A549 (cell line): Measurements from ENCODE around the gene CD79A. TPM values are rescaled to one million over a fixed set of nuclear protein-coding genes. Genes with fewer than 3 reads are reported as not detected.

Source experiments
- ATAC-seq, 2 experiments: fragments of 200-7000 bp in 1 of 2; fragments of >200 bp in 1 of 2; cut with Nextera tagmentation in 1 of 2; cut with Tn5 transposase in 1 of 2; 3 replicates each; pipeline versions ENCODE4 v1.8.0 to v1.9.1; 2018 to 2020; ENCODE audit warnings: mild to moderate bottlenecking in 1 of 2, moderate library complexity in 1 of 2
- CTCF ChIA-PET: fragments of 300-600 bp; sonication (Branson Sonifier 250); formaldehyde crosslinking; extraction: SDS; loops from one replicate; lab custom pipeline; 2021; ENCODE audit warnings: antibody characterized with exemption, inconsistent platforms; lab: Yijun Ruan, JAX
- POLR2A ChIA-PET: fragments of 350-600 bp; formaldehyde crosslinking; extraction: SDS; loops from one replicate; lab custom pipeline; 2021; ENCODE audit warnings: antibody characterized with exemption, inconsistent platforms; lab: Yijun Ruan, JAX
- DNase-seq, 2 experiments: peaks; one replicate each; pipeline versions ENCODE4 v3.0.0 to v3.0.0-alpha.2; 2011 to 2016; ENCODE audit warnings: low read depth in 1 of 2, low spot score in 1 of 2
- FAIRE-seq: peaks from 2 replicates; lab custom pipeline; 2011; peaks lifted over from hg19 to GRCh38; lab: Jason Lieb, UNC
- H3K27ac ChIP-seq, 2 experiments: fragments of >200 bp; sonication (Bioruptor Twin); formaldehyde crosslinking; 3 replicates each; pipeline ENCODE4 v1.5.1; 2016 to 2017
- H3K4me1 ChIP-seq: fragments of >200 bp; sonication (Bioruptor Twin); formaldehyde crosslinking; 3 replicates; pipeline ENCODE4 v1.6.1; 2016
- H3K4me2 ChIP-seq: fragments of >200 bp; sonication (Bioruptor Twin); formaldehyde crosslinking; 3 replicates; pipeline ENCODE4 v1.6.1; 2016
- H3K4me3 ChIP-seq: fragments of >200 bp; sonication (Bioruptor Twin); formaldehyde crosslinking; 3 replicates; pipeline ENCODE4 v1.5.1; 2016
- H3K9me3 ChIP-seq: fragments of >200 bp; sonication (Bioruptor Twin); formaldehyde crosslinking; 3 replicates; pipeline ENCODE4 v1.6.1; 2016
- BCL3 ChIP-seq: fragments of >200 bp; sonication (Bioruptor Twin); formaldehyde crosslinking; IDR thresholded peaks from 3 replicates; pipeline ENCODE4 v1.6.1; 2016
- CEBPB ChIP-seq, 2 experiments: fragments of >200 bp in 1 of 2; sonication (Bioruptor Twin) in 1 of 2; formaldehyde crosslinking in 1 of 2; IDR thresholded peaks; 2 replicates each; pipeline ENCODE4 v1.6.1; 2012 to 2016
- CHD2 ChIP-seq: fragments of 150-350 bp; IDR thresholded peaks from 2 replicates; pipeline ENCODE4 v1.6.1; 2014; ENCODE audit warnings: low read length; ENCODE audit not compliant: partially characterized antibody
- CHD4 ChIP-seq: fragments of 200-600 bp; sonication (generic); IDR thresholded peaks from 2 replicates; pipeline ENCODE4 v1.6.1; 2016; ENCODE audit warnings: antibody characterized with exemption, mild to moderate bottlenecking, borderline replicate concordance
- EHMT2 ChIP-seq: fragments of 200-600 bp; sonication (generic); IDR thresholded peaks from 2 replicates; pipeline ENCODE4 v1.6.1; 2016; ENCODE audit warnings: antibody characterized with exemption, low read depth, mild to moderate bottlenecking, moderate library complexity
- FOSB ChIP-seq: fragments of 250-450 bp; sonication (Bioruptor Pico); IDR thresholded peaks from 2 replicates; pipeline ENCODE4 v1.5.0; 2020; ENCODE audit warnings: mild to moderate bottlenecking, moderate library complexity
- GATA3 ChIP-seq: IDR thresholded peaks from 2 replicates; pipeline ENCODE4 v1.6.1; 2012; ENCODE audit warnings: borderline replicate concordance
- HMGXB4 ChIP-seq: fragments of 250-450 bp; sonication (Bioruptor Pico); IDR thresholded peaks from 2 replicates; pipeline ENCODE4 v1.5.0; 2021; ENCODE audit warnings: mild to moderate bottlenecking, moderate library complexity, borderline replicate concordance
- HOXB5 ChIP-seq: fragments of 250-450 bp; sonication (Bioruptor Pico); IDR thresholded peaks from 2 replicates; pipeline ENCODE4 v1.5.0; 2020; ENCODE audit warnings: mild to moderate bottlenecking, moderate library complexity
- JUNB ChIP-seq: fragments of >200 bp; sonication (Bioruptor Twin); formaldehyde crosslinking; IDR thresholded peaks from 2 replicates; pipeline ENCODE4 v1.6.1; 2016
- KDM1A ChIP-seq: fragments of 200-600 bp; sonication (generic); IDR thresholded peaks from 2 replicates; pipeline ENCODE4 v1.6.1; 2016; ENCODE audit warnings: low read depth, mild to moderate bottlenecking
- MAX ChIP-seq: IDR thresholded peaks from 2 replicates; pipeline ENCODE4 v1.6.1; 2012
- NFE2L2 ChIP-seq: fragments of 150-350 bp; conservative IDR thresholded peaks from 2 replicates; pipeline ENCODE4 v1.6.1; 2014; ENCODE audit warnings: low read length
- POLR2A ChIP-seq: IDR thresholded peaks from 2 replicates; pipeline ENCODE4 v1.6.1; 2012; ENCODE audit warnings: mild to moderate bottlenecking, low read length
- RCOR1 ChIP-seq: fragments of 150-350 bp; IDR thresholded peaks from 2 replicates; pipeline ENCODE4 v1.6.1; 2014; ENCODE audit warnings: antibody characterized with exemption, low read length, low read depth
- RNF2 ChIP-seq: fragments of 200-600 bp; sonication (generic); IDR thresholded peaks from 2 replicates; pipeline ENCODE4 v1.6.1; 2016; ENCODE audit warnings: low read depth, mild to moderate bottlenecking, antibody characterized with exemption, moderate library complexity, borderline replicate concordance
- SMC3 ChIP-seq: fragments of >200 bp; sonication (Bioruptor Twin); formaldehyde crosslinking; IDR thresholded peaks from 3 replicates; pipeline ENCODE4 v1.6.1; 2018; ENCODE audit warnings: inconsistent platforms
- SREBF2 ChIP-seq: fragments of 450-650 bp; IDR thresholded peaks from 2 replicates; pipeline ENCODE4 v1.6.1; 2014; ENCODE audit warnings: mild to moderate bottlenecking, moderate library complexity
- TFCP2L1 ChIP-seq: fragments of 250-450 bp; sonication (Bioruptor Pico); IDR thresholded peaks from 2 replicates; pipeline ENCODE4 v1.5.0; 2021; ENCODE audit warnings: mild to moderate bottlenecking
- TP53 ChIP-seq: fragments of 250-450 bp; sonication (Bioruptor Pico); IDR thresholded peaks from 2 replicates; pipeline ENCODE4 v1.5.0; 2021; ENCODE audit warnings: mild to moderate bottlenecking, moderate library complexity
- USF2 ChIP-seq: fragments of 450-650 bp; IDR thresholded peaks from 2 replicates; pipeline ENCODE4 v1.6.1; 2014; ENCODE audit warnings: antibody characterized with exemption
- ZFP36 ChIP-seq: fragments of 450-650 bp; IDR thresholded peaks from 2 replicates; pipeline ENCODE4 v1.6.1; 2014; ENCODE audit warnings: borderline replicate concordance; ENCODE audit not compliant: partially characterized antibody
- ZNF302 ChIP-seq: fragments of 250-450 bp; sonication (Bioruptor Pico); IDR thresholded peaks from 2 replicates; pipeline ENCODE4 v1.9.0; 2021; ENCODE audit warnings: inconsistent platforms, mild to moderate bottlenecking, moderate library complexity
- WGBS: methylation state at CpG from one replicate; pipeline ENCODE4 v1.1.6; 2017; ENCODE audit errors: missing lambda C conversion rate; 5-methylcytosine and 5-hydroxymethylcytosine counted together
- polyA plus RNA-seq, 4 experiments: library from polyadenylated mRNA; depleted of rRNA in 3 of 4; stranded (reverse); fragments of >200 nt; fragmentation: RNase III in 1 of 4; extraction: RNeasy Plus Mini Kit Qiagen cat#74134 plus additional on column Dnase treatment in 1 of 4; gene quantifications; 2 replicates in 3 of 4; 3 replicates in 1 of 4; pipeline ENCODE4 v1.2.3, GENCODE V29; 2011 to 2017
- TF ChIP-seq, protein P1 (sequence below): IDR thresholded peaks from 2 replicates; pipeline ENCODE4 v1.6.1; 2012
- TF ChIP-seq, protein P2 (sequence below): fragments of >200 bp; sonication (Bioruptor Twin); formaldehyde crosslinking; IDR thresholded peaks from 2 replicates; pipeline ENCODE4 v1.6.1; 2016
- TF ChIP-seq, protein P3 (sequence below): IDR thresholded peaks from 2 replicates; pipeline ENCODE4 v1.6.1; 2012; ENCODE audit warnings: low read depth, borderline replicate concordance
- TF ChIP-seq, protein P4 (sequence below): fragments of 200-600 bp; sonication (generic); IDR thresholded peaks from 2 replicates; pipeline ENCODE4 v1.6.1; 2016; ENCODE audit warnings: antibody characterized with exemption, mild to moderate bottlenecking, moderate library complexity

The CD79A gene
- polyA plus RNA-seq, 2 of the 4 experiments (the other 2 are of a cell fraction): 0.52 to 0.54 TPM

DNA sequence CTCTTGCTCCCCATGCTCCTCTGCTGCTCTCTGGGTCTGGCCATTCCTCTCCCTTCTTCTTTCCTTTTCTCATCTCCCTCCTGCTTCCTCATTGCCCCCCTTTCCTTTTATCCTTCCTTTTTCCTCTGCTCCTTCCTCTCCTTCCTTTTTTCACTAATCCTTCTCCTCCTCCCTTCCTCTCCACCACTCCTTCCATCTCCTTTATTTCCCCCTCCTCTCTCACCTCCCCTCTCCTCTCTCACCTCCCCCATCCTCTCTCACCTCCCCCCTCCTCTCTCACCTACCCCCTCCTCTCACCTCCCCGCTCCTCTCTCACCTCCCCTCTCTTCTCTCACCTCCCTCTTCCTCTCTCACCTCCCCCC, 19.5 kb downstream of the CD79A start:
- TF ChIP-seq SMC3 (no peak), RNF2 (no peak), KDM1A (no peak), TP53 (CRISPR knock-in tag) (no peak), HOXB5 (CRISPR knock-in tag) (no peak), MAX (no peak), ZFP36 (no peak), POLR2A (no peak), USF2 (no peak), EHMT2 (no peak), RCOR1 (no peak), CHD4 (no peak), FOSB (CRISPR knock-in tag) (no peak), SREBF2 (no peak), JUNB (no peak), ZNF302 (CRISPR knock-in tag) (no peak)
- TF ChIP-seq, protein P1, sequence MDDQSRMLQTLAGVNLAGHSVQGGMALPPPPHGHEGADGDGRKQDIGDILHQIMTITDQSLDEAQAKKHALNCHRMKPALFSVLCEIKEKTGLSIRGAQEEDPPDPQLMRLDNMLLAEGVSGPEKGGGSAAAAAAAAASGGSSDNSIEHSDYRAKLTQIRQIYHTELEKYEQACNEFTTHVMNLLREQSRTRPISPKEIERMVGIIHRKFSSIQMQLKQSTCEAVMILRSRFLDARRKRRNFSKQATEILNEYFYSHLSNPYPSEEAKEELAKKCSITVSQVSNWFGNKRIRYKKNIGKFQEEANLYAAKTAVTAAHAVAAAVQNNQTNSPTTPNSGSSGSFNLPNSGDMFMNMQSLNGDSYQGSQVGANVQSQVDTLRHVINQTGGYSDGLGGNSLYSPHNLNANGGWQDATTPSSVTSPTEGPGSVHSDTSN: no peak
- no peak overlapping the region for H3K4me2 ChIP-seq
- H3K4me1 ChIP-seq: peaks cover 14% of the 10 kb centered on the region; the same call in 2 of the 3 replicates
- FAIRE-seq: no peak
- peak overlapping the region in 1 of 2 experiments; percentile 52; a peak in 2 of 6 replicates for H3K27ac ChIP-seq
- 83% methylated on average over 1 of the region's 1 CpG for WGBS
- H3K9me3 ChIP-seq: no peaks in the 10 kb centered on the region
- CTCF ChIA-PET: interaction anchor here (0.6 to 2.7 kb wide), 13 partner anchors 9 to 127 kb away, joined by 3 to 18 read pairs (median 3); no protein-coding TSS in a partner anchor
- POLR2A ChIA-PET: no interaction called here
- no peak for DNase-seq
- no peak overlapping the region for H3K4me3 ChIP-seq
- ATAC-seq: peak; percentile 11 to 15; a peak in 4 of 6 replicates

DNA sequence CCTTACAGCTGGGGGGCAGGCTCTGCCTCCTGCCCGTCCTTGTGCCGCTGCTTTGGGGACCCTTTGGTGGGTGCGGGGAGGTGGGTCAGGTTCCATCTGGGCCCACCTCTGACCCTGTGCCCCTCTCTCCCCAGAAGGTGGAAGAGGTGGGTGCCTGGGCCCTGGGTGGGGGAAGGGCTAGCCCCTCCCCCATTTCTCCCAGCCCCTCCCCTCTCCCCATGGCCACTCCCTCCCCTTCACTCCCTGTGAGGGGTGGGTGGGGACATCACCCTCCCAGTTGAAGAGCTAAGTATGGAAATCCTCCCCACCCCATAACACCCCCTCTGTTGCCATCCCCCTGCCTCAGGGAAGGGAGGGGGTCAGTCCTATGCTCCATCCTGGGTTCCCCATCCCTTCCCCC, 20.1 kb downstream of the CD79A start:
- FAIRE-seq: no peak

More for the DNA sequence above, 20.1 kb downstream of the CD79A start:
- DNase-seq (no peak), ATAC-seq (no peak)
- H3K27ac ChIP-seq: 0 out of 6 replicates have a peak overlapping the region, but pooled peaks of 1 of the 2 experiments have one; percentile 20
- H3K4me2 ChIP-seq: no peak overlapping the region
- ChIA-PET POLR2A (no interaction called here), CTCF (interaction anchor here (1.0 to 2.9 kb wide), 3 partner anchors 14 to 61 kb away, joined by 3 to 9 read pairs (median 7); no protein-coding TSS in a partner anchor)
- 87% methylated on average over 3 of the region's 3 CpGs for WGBS
- TF ChIP-seq TFCP2L1 (CRISPR knock-in tag): no peak
- TF ChIP-seq, protein P2, sequence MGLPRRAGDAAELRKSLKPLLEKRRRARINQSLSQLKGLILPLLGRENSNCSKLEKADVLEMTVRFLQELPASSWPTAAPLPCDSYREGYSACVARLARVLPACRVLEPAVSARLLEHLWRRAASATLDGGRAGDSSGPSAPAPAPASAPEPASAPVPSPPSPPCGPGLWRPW: no peak
- no peak for TF ChIP-seq USF2
- TF ChIP-seq, protein P3, sequence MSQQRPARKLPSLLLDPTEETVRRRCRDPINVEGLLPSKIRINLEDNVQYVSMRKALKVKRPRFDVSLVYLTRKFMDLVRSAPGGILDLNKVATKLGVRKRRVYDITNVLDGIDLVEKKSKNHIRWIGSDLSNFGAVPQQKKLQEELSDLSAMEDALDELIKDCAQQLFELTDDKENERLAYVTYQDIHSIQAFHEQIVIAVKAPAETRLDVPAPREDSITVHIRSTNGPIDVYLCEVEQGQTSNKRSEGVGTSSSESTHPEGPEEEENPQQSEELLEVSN: no peak
- no peak for TF ChIP-seq BCL3
- TF ChIP-seq NFE2L2: no peak
- TF ChIP-seq CHD4: no peak
- no peak for TF ChIP-seq HMGXB4 (CRISPR knock-in tag)
- no peak for TF ChIP-seq EHMT2
- no peak for TF ChIP-seq GATA3
- no peak for TF ChIP-seq CHD2
- TF ChIP-seq POLR2A: no peak
- TF ChIP-seq, protein P4, sequence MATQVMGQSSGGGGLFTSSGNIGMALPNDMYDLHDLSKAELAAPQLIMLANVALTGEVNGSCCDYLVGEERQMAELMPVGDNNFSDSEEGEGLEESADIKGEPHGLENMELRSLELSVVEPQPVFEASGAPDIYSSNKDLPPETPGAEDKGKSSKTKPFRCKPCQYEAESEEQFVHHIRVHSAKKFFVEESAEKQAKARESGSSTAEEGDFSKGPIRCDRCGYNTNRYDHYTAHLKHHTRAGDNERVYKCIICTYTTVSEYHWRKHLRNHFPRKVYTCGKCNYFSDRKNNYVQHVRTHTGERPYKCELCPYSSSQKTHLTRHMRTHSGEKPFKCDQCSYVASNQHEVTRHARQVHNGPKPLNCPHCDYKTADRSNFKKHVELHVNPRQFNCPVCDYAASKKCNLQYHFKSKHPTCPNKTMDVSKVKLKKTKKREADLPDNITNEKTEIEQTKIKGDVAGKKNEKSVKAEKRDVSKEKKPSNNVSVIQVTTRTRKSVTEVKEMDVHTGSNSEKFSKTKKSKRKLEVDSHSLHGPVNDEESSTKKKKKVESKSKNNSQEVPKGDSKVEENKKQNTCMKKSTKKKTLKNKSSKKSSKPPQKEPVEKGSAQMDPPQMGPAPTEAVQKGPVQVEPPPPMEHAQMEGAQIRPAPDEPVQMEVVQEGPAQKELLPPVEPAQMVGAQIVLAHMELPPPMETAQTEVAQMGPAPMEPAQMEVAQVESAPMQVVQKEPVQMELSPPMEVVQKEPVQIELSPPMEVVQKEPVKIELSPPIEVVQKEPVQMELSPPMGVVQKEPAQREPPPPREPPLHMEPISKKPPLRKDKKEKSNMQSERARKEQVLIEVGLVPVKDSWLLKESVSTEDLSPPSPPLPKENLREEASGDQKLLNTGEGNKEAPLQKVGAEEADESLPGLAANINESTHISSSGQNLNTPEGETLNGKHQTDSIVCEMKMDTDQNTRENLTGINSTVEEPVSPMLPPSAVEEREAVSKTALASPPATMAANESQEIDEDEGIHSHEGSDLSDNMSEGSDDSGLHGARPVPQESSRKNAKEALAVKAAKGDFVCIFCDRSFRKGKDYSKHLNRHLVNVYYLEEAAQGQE: no peak
- TF ChIP-seq FOSB (CRISPR knock-in tag): no peak
- TF ChIP-seq JUNB: no peak
- TF ChIP-seq CEBPB (IDR thresholded peaks at IDR 0.05): no peak
- TF ChIP-seq SMC3: no peak
- H3K9me3 ChIP-seq: no peaks in the 10 kb centered on the region
- H3K4me1 ChIP-seq: peaks cover 14% of the 10 kb centered on the region; the same call in 2 of the 3 replicates
- no peak overlapping the region for H3K4me3 ChIP-seq
